Liver (tissue), 9 donors: ENCODE data around the gene KIF6. TPM values are rescaled to one million over a fixed set of nuclear protein-coding genes. Genes with fewer than 3 reads are reported as not detected.

Source experiments
- DNase-seq: peaks from one replicate; pipeline ENCODE4 v3.0.0-alpha.2; 2017; ENCODE audit warnings: low spot score
- H3K27ac ChIP-seq, 2 donors: one replicate each; pipeline ENCODE4 v1.7.0; 2013; ENCODE audit warnings: inconsistent platforms in 2 of 2, low read length in 2 of 2, control low read depth in 1 of 2, low read depth in 1 of 2, mild to moderate bottlenecking in 1 of 2
- H3K27me3 ChIP-seq, 4 donors: one replicate each; pipeline versions ENCODE4 v1.6.1 to v1.7.0; 2013; ENCODE audit warnings: low read length in 3 of 4, inconsistent platforms in 1 of 4, mild to moderate bottlenecking in 1 of 4, moderate library complexity in 1 of 4; ENCODE audit not compliant: control insufficient read depth in 4 of 4, insufficient read depth in 4 of 4
- H3K36me3 ChIP-seq, 4 donors: one replicate each; pipeline versions ENCODE4 v1.6.1 to v1.7.0; 2013; ENCODE audit warnings: low read length in 3 of 4, mild to moderate bottlenecking in 3 of 4, low read depth in 1 of 4, moderate library complexity in 1 of 4; ENCODE audit not compliant: control insufficient read depth in 4 of 4, insufficient read depth in 3 of 4
- H3K4me1 ChIP-seq, 4 donors: one replicate each; pipeline versions ENCODE4 v1.6.1 to v1.7.0; 2013; ENCODE audit warnings: low read length in 3 of 4, mild to moderate bottlenecking in 3 of 4, moderate library complexity in 1 of 4; ENCODE audit not compliant: control insufficient read depth in 4 of 4, insufficient read depth in 4 of 4
- H3K4me3 ChIP-seq, 3 donors: one replicate each; pipeline versions ENCODE4 v1.6.1 to v1.7.0; 2013; ENCODE audit warnings: low read length in 3 of 3, control low read depth in 1 of 3, low read depth in 1 of 3, mild to moderate bottlenecking in 1 of 3
- H3K9ac ChIP-seq, 2 donors: one replicate each; pipeline ENCODE4 v1.7.0; 2013; ENCODE audit warnings: low read length in 2 of 2, mild to moderate bottlenecking in 2 of 2, moderate library complexity in 2 of 2, control low read depth in 1 of 2, low read depth in 1 of 2
- H3K9me3 ChIP-seq, 4 donors: one replicate each; pipeline versions ENCODE4 v1.6.1 to v1.7.0; 2013; ENCODE audit warnings: low read length in 3 of 4; ENCODE audit not compliant: control insufficient read depth in 4 of 4
- CTCF ChIP-seq: fragments of 150-350 bp; IDR thresholded peaks from 2 replicates; pipeline ENCODE4 v1.5.1; 2017; ENCODE audit warnings: improper control_type of control experiment, low read depth, low read length; ENCODE audit not compliant: missing input control
- EGR1 ChIP-seq, 2 donors: IDR thresholded peaks; 2 replicates each; pipeline ENCODE4 v1.6.1; 2016 to 2018; ENCODE audit warnings: antibody characterized with exemption in 2 of 2, low read depth in 2 of 2
- FOXA1 ChIP-seq: IDR thresholded peaks from 2 replicates; pipeline ENCODE4 v1.6.1; 2016; ENCODE audit warnings: antibody characterized with exemption
- FOXA2 ChIP-seq: IDR thresholded peaks from 2 replicates; pipeline ENCODE4 v1.6.1; 2016; ENCODE audit warnings: antibody characterized with exemption
- GABPA ChIP-seq, 2 donors: IDR thresholded peaks in 1 of 2; conservative IDR thresholded peaks in 1 of 2; 2 replicates each; pipeline ENCODE4 v1.6.1; 2016; ENCODE audit warnings: antibody characterized with exemption in 2 of 2, mild to moderate bottlenecking in 1 of 2, moderate library complexity in 1 of 2
- HNF4A ChIP-seq, 2 donors: conservative IDR thresholded peaks; 2 replicates each; pipeline ENCODE4 v1.6.1; 2016; ENCODE audit warnings: antibody characterized with exemption in 2 of 2, mild to moderate bottlenecking in 2 of 2
- JUND ChIP-seq, 2 donors: IDR thresholded peaks; 2 replicates each; pipeline ENCODE4 v1.6.1; 2016; ENCODE audit warnings: antibody characterized with exemption in 2 of 2
- MAX ChIP-seq: IDR thresholded peaks from 2 replicates; pipeline ENCODE4 v1.6.1; 2016; ENCODE audit warnings: antibody characterized with exemption
- NR2F2 ChIP-seq: IDR thresholded peaks from 2 replicates; pipeline ENCODE4 v1.6.1; 2016; ENCODE audit warnings: antibody characterized with exemption
- RAD21 ChIP-seq, 2 donors: IDR thresholded peaks; 2 replicates each; pipeline ENCODE4 v1.6.1; 2016; ENCODE audit warnings: antibody characterized with exemption in 2 of 2, mild to moderate bottlenecking in 2 of 2
- RXRA ChIP-seq, 2 donors: IDR thresholded peaks; 2 replicates each; pipeline ENCODE4 v1.6.1; 2017 to 2018; ENCODE audit warnings: antibody characterized with exemption in 2 of 2, mild to moderate bottlenecking in 1 of 2
- SP1 ChIP-seq: IDR thresholded peaks from 2 replicates; pipeline ENCODE4 v1.6.1; 2018; ENCODE audit warnings: antibody characterized with exemption, mild to moderate bottlenecking
- TAF1 ChIP-seq: conservative IDR thresholded peaks from 2 replicates; pipeline ENCODE4 v1.6.1; 2016; ENCODE audit warnings: antibody characterized with exemption, mild to moderate bottlenecking
- YY1 ChIP-seq: IDR thresholded peaks from 2 replicates; pipeline ENCODE4 v1.6.1; 2016; ENCODE audit warnings: antibody characterized with exemption, mild to moderate bottlenecking
- ZBTB33 ChIP-seq: IDR thresholded peaks from 2 replicates; pipeline ENCODE4 v1.6.1; 2016; ENCODE audit warnings: antibody characterized with exemption
- WGBS: extraction: QIAGEN DNeasy Blood & Tissue Kit; methylation state at CpG from one replicate; pipeline ENCODE4 v1.1.7; 2013; 5-methylcytosine and 5-hydroxymethylcytosine counted together
- polyA plus RNA-seq, 2 donors: library from polyadenylated mRNA; stranded (reverse) in 1 of 2; unstranded in 1 of 2; fragments of 200-250 nt in 1 of 2; fragments of >200 nt in 1 of 2; fragmentation: Nextera tagmentation in 1 of 2; extraction: Ambion mirVana in 1 of 2; gene quantifications; one replicate each; pipeline versions ENCODE4 v1.2.1 to v1.2.3, GENCODE V29; 2013 to 2015
- total RNA-seq, 2 donors: library from RNA; depleted of rRNA; stranded (reverse); fragments of >200 nt; gene quantifications; one replicate each; pipeline ENCODE4 v1.2.3, GENCODE V29; 2014
- TF ChIP-seq, protein P1 (sequence below): IDR thresholded peaks from 2 replicates; pipeline ENCODE4 v1.6.1; 2016; ENCODE audit warnings: antibody characterized with exemption
- donor health status: healthy.
- donor health status: healthy.
- donor health status: healthy.
- donor health status: healthy.
- donor health status: healthy.

The KIF6 gene
- total and polyA plus RNA-seq, 4 donors = 0.17 to 7.5 (median 0.29) TPM

GRCh38 chr6:39752835-39753724 is 27.9 kb upstream of the KIF6 start:
- DNase-seq = no peak
- no peaks in the 10 kb centered on the region for H3K9me3 ChIP-seq
- H3K27me3 ChIP-seq = no peaks in the 10 kb centered on the region
- 91% methylated on average over 12 of the region's 12 CpGs for WGBS
- H3K4me1 ChIP-seq = no peaks in the 10 kb centered on the region
- no peak overlapping the region for H3K9ac ChIP-seq
- H3K27ac ChIP-seq = no peak overlapping the region
- TF ChIP-seq, protein P1, sequence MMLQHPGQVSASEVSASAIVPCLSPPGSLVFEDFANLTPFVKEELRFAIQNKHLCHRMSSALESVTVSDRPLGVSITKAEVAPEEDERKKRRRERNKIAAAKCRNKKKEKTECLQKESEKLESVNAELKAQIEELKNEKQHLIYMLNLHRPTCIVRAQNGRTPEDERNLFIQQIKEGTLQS = no peak
- no peak for TF ChIP-seq EGR1 (IDR thresholded peaks at IDR 0.05; ENCODE audit: low read depth in 2 of 2)
- TF ChIP-seq TAF1 = no peak
- no peak for TF ChIP-seq NR2F2
- H3K4me3 ChIP-seq = no peak overlapping the region
- H3K36me3 ChIP-seq = no peaks in the 10 kb centered on the region

DNA sequence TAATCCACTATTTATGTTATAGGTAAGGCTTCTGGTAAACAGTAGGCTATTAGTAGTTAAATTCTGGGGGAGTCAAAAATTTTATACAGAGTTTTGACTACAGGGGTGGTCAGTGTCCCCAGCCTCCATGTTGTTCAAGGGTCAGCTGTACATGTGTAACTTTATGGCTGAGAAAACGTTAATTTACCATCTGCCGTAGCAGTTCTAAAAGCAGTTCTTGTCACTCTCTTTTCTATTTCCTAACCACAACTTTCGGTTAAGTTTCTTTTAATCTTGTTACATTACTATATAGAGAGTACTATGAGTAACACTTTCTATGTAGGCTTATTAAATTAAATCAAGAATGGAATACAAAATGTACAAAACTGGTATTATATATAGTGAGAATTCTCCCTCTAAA is 21.6 kb upstream of the KIF6 start:
- H3K36me3 ChIP-seq = no peaks in the 10 kb centered on the region
- H3K9ac ChIP-seq = no peak overlapping the region
- H3K4me3 ChIP-seq = no peak overlapping the region
- TF ChIP-seq GABPA (IDR thresholded peaks at IDR 0.05 in 1 of 2, conservative IDR thresholded peaks at IDR 0.05 in 1 of 2) (no peak), RAD21 (IDR thresholded peaks at IDR 0.05) (no peak), TAF1 (no peak), RXRA (IDR thresholded peaks at IDR 0.05) (no peak), YY1 (no peak), NR2F2 (no peak), CTCF (no peak), ZBTB33 (no peak)
- TF ChIP-seq, protein P1 = no peak
- H3K27me3 ChIP-seq = no peaks in the 10 kb centered on the region
- no peak overlapping the region for H3K27ac ChIP-seq
- DNase-seq = no peak
- 84% methylated on average over 3 of the region's 3 CpGs for WGBS
- H3K4me1 ChIP-seq = no peaks in the 10 kb centered on the region
- H3K9me3 ChIP-seq = no peaks in the 10 kb centered on the region

- 80% methylated on average over 2 of the region's 2 CpGs for WGBS
- no peak overlapping the region for H3K4me3 ChIP-seq
- H3K9ac ChIP-seq = no peak overlapping the region
- H3K4me1 ChIP-seq = no peaks in the 10 kb centered on the region
- H3K27me3 ChIP-seq = peaks cover 0 to 2% (median 0%) of the 10 kb centered on the region in 4 donors
- H3K9me3 ChIP-seq = no peaks in the 10 kb centered on the region
- H3K27ac ChIP-seq = no peak overlapping the region
- H3K36me3 ChIP-seq = no peaks in the 10 kb centered on the region
- DNase-seq = no peak
- TF ChIP-seq ZBTB33 (no peak), CTCF (no peak), JUND (IDR thresholded peaks at IDR 0.05) (no peak), MAX (no peak), FOXA1 (no peak), FOXA2 (no peak), RXRA (IDR thresholded peaks at IDR 0.05) (no peak), EGR1 (IDR thresholded peaks at IDR 0.05; ENCODE audit: low read depth in 2 of 2) (no peak), YY1 (no peak), SP1 (no peak), HNF4A (conservative IDR thresholded peaks at IDR 0.05) (no peak), GABPA (IDR thresholded peaks at IDR 0.05 in 1 of 2, conservative IDR thresholded peaks at IDR 0.05 in 1 of 2) (no peak), RAD21 (IDR thresholded peaks at IDR 0.05) (no peak), TAF1 (no peak)
Observed at GRCh38 chr6:39733704-39734103, 8.5 kb upstream of the KIF6 start.
